ENCODE measurements around the gene ITGB2. TPM values are rescaled to one million over a fixed set of nuclear protein-coding genes. Genes with fewer than 3 reads are reported as not detected.

ITGB2 gene
- total RNA-seq, 6 experiments from 2014 or later: 12.9 to 61.8 (median 36.6) TPM

DNA sequence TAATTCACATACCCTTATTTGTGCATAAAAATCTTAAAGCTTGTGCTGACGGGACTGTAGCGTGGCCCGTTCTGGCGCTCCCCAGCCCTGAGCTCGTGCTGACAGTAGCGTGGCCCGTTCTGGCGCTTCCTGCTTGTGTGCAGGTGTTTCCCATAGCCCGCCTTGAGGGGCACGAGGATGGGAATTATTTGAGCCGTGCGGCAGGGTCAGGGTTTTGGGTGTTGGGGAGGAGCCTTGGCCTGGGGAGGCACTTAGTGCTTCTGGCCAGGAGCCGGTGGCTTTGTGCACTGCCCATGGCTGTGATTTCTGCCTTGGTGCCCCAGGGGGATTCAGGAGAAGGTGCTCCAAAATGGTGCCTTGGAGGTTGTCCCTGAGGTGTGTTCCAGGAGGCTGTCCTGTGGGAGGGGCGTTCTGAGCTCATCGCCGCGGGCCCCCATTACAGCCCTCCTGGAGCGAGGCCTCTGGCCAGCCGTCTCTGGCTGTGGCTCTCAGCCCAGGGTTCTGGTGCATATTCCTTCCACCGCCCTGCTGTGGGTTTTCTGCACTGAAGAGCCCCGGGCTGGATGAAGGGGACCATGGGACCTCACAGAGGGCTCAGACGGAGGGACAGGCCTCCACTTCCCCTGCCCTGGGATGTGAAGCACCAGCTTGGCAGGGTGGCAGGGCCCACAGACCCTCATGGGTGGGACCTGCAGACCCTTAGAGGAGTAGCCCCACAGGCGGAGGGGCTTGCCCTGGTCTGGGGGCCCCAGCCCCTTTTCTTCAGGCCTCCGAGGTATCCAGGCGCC is 25.7 kb upstream of the ITGB2 start:
- H3K9me3 ChIP-seq: no peaks in the 10 kb centered on the region

DNA sequence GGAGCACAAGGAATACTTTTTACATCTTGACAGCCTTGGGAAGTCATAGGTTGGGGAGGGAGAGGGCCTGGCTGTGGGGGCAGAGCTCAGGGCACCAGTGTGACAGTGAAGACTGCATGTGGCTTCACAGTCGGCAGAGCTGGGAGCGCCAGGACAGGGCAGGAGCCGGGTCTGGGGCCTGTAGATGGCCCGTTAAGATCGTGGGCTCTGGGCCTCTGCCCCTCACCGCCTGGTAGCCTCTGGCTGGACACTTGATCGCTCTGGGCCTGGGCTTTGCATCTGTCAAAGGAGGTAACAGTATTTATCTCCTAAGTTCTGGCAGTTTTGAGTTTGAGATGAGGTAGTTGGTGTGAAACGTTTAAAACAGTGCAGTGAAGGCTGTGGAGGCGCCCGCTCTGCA is 23.9 kb upstream of the ITGB2 start:
- no peak for TF ChIP-seq POLR2A (IDR thresholded peaks at IDR 0.05)
- TF ChIP-seq, protein P1, sequence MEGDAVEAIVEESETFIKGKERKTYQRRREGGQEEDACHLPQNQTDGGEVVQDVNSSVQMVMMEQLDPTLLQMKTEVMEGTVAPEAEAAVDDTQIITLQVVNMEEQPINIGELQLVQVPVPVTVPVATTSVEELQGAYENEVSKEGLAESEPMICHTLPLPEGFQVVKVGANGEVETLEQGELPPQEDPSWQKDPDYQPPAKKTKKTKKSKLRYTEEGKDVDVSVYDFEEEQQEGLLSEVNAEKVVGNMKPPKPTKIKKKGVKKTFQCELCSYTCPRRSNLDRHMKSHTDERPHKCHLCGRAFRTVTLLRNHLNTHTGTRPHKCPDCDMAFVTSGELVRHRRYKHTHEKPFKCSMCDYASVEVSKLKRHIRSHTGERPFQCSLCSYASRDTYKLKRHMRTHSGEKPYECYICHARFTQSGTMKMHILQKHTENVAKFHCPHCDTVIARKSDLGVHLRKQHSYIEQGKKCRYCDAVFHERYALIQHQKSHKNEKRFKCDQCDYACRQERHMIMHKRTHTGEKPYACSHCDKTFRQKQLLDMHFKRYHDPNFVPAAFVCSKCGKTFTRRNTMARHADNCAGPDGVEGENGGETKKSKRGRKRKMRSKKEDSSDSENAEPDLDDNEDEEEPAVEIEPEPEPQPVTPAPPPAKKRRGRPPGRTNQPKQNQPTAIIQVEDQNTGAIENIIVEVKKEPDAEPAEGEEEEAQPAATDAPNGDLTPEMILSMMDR (IDR thresholded peaks at IDR 0.05): no peak
- Histone ChIP-seq H3K9me3 (no peaks in the 10 kb centered on the region), H3K4me1 (peaks cover 0 to 18% (median 8%) of the 10 kb centered on the region in 4 donors), H3K27ac (no peak overlapping the region), H3K36me3 (peaks cover 0 to 8% (median 4%) of the 10 kb centered on the region in 4 donors), H3K27me3 (no peaks in the 10 kb centered on the region), H3K4me3 (no peak overlapping the region)
- no peak for ATAC-seq
- intact Hi-C loops (cut with DNase I): no loop called here
- DNase-seq: no peak
- WGBS (ENCODE audit: insufficient coverage, low coverage, low lambda C conversion rate, missing lambda C conversion rate): 100% methylated on average over 2 of the region's 10 CpGs

More for the DNA sequence above, 25.7 kb upstream of the ITGB2 start:
- Histone ChIP-seq H3K4me1 (peaks cover 0 to 18% (median 5%) of the 10 kb centered on the region in 4 donors), H3K4me3 (no peak overlapping the region), H3K36me3 (peaks cover 0 to 8% (median 4%) of the 10 kb centered on the region in 4 donors), H3K27ac (no peak overlapping the region), H3K27me3 (no peaks in the 10 kb centered on the region)
- no peak for ATAC-seq
- DNase-seq: peak in 1 of 3 donors; percentile 44
- TF ChIP-seq, protein P1 (IDR thresholded peaks at IDR 0.05): no peak
- TF ChIP-seq POLR2A (IDR thresholded peaks at IDR 0.05): no peak
- 94% methylated on average over 4 of the region's 25 CpGs for WGBS (ENCODE audit: insufficient coverage, low coverage, low lambda C conversion rate, missing lambda C conversion rate)
- intact Hi-C loops (cut with DNase I): no loop called here

DNA sequence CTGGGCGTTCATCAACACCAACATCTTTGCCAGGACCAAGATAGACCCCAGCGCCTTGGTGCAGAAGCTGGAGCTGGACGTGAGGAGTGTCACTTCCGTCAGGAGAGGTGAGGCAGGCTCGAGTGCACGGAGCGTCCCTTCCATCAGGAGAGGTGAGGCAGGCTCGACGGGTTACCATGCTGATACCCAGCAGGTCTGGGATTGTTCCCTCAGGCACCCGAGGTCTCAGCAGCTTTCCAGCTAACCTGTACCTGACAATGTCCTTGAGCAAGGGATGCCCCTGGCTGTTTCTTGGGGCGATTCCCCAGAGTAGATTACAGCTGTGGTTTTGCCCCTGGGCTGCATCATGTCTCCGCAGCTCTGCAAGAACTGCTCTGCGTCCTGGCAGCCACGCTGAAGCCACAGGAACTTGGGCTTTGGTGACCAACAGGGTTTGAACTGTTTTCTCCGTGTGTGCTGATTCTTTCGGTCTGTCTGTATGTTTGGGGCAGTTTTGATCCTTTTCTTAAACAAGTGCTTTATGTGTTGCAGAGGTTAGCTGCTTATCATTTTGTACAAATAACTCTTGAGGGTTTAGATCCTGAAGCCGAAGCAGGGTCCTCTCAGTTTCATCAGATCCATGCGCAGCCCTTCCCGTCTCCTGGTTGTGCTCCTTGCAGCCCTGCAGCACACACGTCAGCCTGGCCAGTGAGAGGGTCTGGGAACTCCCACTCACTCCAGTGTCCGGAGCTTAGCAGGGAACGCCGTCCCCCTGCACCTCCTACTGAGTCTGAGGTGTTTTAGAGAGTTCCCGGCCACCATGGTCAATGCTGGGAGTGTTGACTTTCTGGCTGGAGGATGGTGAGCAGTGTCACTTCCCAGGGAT is 23.2 kb upstream of the ITGB2 start:
- Histone ChIP-seq H3K4me3 (no peak overlapping the region), H3K27ac (no peak overlapping the region), H3K4me1 (peaks cover 0 to 23% (median 11%) of the 10 kb centered on the region in 4 donors), H3K9me3 (no peaks in the 10 kb centered on the region), H3K27me3 (no peaks in the 10 kb centered on the region), H3K36me3 (peaks cover 0 to 8% (median 4%) of the 10 kb centered on the region in 4 donors)
- intact Hi-C loops (cut with DNase I): no loop called here
- no peak for ATAC-seq
- WGBS (ENCODE audit: insufficient coverage, low coverage, low lambda C conversion rate, missing lambda C conversion rate): 83% methylated on average over 17 of the region's 24 CpGs
- DNase-seq: peak in 1 of 3 donors; percentile 30
- TF ChIP-seq, protein P1 (IDR thresholded peaks at IDR 0.05): no peak
- TF ChIP-seq POLR2A (IDR thresholded peaks at IDR 0.05): no peak

DNA sequence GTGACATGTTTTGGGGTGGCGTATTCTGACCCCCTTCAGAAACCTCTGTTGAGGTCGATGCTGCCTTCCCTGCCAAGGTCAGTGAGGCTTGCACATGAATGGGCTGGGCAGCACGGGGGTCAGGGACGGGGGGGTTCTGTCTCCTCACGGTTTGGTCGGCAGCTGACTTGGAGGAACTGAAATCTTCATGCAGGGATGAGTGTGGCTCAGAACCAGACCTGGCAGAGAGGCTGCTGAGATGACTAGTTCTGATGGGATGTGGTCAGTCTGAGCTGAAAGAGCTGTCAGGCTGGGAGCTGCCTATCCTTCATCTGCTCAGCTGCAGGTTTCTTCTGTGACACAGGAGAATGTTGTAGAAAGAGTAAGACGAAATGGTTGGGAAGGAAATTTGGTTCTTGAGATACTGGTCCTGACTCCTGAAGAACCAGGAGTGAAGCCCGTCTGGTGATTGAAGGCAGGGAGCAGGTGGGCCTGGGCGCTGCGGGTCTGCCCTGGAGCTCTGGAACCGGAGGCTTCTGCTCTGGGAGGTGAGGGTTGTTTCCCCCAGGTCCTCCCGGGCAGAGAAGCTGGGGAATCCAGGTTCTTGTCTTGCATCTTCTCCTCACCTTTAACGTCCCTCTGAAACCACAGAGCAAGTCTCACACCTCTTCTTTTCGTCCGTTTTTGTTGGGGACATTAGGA is 22.4 kb upstream of the ITGB2 start:
- no peaks in the 10 kb centered on the region for H3K9me3 ChIP-seq
- H3K27me3 ChIP-seq: no peaks in the 10 kb centered on the region
- DNase-seq (peak in 1 of 3 donors; percentile 41), ATAC-seq (no peak)
- peaks cover 0 to 8% (median 4%) of the 10 kb centered on the region in 4 donors for H3K36me3 ChIP-seq
- WGBS (ENCODE audit: insufficient coverage, low coverage, low lambda C conversion rate, missing lambda C conversion rate): 71% methylated on average over 6 of the region's 15 CpGs
- no peak overlapping the region for H3K4me3 ChIP-seq
- peaks cover 0 to 27% (median 13%) of the 10 kb centered on the region in 4 donors for H3K4me1 ChIP-seq
- intact Hi-C loops (cut with DNase I): no loop called here
- no peak for TF ChIP-seq POLR2A (IDR thresholded peaks at IDR 0.05)
- TF ChIP-seq, protein P1 (IDR thresholded peaks at IDR 0.05): no peak
- no peak overlapping the region for H3K27ac ChIP-seq
